ENCODE results near the gene ADGRL2.
A peak's percentile ranks its signal among the peaks of the same experiment; 100 is the strongest.

The ADGRL2 gene

GRCh38 chr1:81800695-81801650, at the start of gene ADGRL2:
TSS of gene ADGRL2 (plus strand) at chr1:81800934. CDS start at chr1:81836985, 36,051 bp downstream.
- peak; percentile 68 for DNase-seq

- DNase-seq = no peak
Measured at GRCh38 chr1:81752840-81753239, 47.9 kb upstream of the ADGRL2 start.

DNA sequence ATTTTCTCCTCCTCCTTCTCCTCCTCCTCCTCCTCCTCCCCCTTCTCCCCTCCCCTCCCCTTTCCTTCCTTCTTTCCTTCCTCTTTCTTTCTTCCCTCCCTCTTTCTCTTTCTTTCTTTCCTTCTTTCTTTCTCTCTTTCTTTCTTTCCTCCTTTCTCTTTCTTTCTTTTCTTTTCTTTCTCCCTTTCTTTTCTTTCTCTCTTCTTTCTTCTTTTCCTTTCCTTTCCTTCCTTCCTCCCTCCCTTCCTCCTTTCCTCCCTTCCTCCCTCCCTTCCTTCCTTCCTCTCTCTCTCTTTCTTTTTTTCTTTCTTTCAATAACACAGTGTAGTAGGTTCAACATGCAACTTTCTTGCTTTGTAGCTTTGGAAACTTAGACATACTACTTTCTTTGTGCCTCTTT, 46.3 kb upstream of the ADGRL2 start:
- no peak for DNase-seq

DNA sequence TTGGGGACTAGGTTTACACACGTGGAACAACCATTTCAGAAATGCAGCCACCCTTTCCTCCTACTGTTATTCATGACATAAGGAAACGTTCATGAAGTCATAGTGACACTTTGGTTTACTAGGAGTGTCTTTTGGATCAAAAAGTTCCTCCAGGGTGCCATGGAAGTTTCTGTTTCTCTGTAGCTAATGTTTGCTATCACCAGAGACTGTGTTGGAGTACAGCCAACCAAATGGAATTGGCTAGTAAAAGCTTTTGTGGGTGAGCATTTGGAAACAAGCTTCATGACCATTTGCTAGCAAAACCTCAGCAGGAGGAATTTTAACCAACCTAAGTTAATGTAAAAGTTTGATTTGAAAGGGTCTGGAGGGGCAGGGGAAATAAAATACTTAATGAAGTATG, 43.9 kb upstream of the ADGRL2 start:
- no peak for DNase-seq

- DNase-seq = peak; percentile 19
Measured at GRCh38 chr1:81757398-81758020, 43.2 kb upstream of the ADGRL2 start.

DNA sequence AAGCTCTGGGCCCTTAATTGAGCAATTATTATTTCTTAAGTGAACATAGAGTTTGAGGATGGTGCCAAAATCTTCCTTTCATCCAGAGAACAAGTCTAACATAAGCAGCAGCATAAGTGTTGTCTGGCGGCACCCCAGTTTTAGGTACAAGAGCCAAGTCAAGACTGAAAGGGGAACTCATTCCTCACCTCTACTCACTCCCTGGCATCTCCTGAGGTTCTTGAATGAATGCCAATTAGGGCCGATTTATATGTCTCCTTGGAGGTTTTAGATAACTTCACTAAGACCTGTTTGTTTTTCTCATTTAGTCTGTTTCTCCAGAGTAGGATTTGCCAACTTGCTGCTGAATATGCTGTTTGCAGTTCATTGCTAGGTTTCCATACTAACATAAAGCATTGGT, 42.6 kb upstream of the ADGRL2 start:
- no peak for DNase-seq

- peak; percentile 30 for DNase-seq
Measured at GRCh38 chr1:81760477-81761097, 40.1 kb upstream of the ADGRL2 start.

DNA sequence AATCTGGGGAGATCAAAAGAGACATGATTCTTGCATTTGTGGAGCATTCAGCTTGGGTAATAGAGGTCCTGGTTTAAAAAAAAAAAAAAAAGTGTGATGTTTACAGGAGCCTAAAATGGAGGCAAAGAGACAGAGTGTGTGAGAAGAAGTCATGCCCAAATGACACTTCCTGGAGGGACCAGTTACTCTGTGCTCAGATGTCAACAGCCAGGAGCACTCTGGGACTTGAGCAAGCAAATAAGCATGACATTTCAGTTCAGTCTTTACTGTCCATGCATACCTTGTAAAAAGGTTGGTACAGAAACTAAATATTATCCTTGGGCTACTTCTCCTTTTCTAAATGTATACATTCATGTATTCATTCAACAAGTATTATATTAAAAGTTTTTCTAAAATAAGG, 25.2 kb upstream of the ADGRL2 start:
- DNase-seq = no peak

- no peak for DNase-seq
Measured at GRCh38 chr1:81780705-81781454, 19.9 kb upstream of the ADGRL2 start.

GRCh38 chr1:81781749-81782148, 19.0 kb upstream of the ADGRL2 start:
- DNase-seq = no peak

GRCh38 chr1:81792184-81792583, 8.6 kb upstream of the ADGRL2 start:
- DNase-seq = no peak

- DNase-seq = no peak
Measured at GRCh38 chr1:81797701-81798100, 3.0 kb upstream of the ADGRL2 start.

DNA sequence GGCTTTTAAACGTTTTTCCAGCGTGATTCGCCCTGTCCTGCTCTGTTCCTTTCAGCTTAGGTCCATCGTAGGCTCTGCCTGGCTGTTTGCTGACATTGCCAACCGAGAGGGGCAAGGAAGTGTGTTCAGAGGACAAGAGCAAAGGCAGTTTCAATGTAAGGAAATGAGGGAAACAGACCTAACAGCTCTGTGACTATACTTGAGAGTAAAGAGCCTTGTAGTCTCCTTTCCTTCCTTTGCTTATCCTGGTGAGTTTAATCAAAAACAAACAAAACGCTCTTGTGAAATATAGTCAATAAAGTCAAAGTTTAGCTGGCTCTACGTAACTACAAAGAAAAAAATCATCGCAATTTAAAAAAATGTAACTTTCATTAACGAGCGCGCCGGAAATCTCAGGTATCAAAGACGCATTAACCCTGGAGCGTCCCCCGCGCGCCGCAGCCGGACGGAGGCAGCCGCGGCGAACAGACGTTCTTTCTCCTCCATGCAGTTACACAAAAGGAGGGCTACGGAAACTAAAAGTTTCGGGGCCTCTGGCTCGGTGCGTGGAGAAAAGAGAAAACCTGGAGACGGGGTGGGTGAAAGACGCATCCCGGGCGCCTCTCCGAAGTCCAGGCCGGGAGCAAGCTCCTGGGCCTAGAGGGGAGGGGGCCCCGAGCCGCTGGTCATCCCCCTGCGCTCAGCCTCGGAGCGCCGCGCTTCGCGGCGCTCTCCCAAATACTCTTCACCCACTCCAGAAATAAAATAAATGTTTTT, 617 bp upstream of the ADGRL2 start:
- DNase-seq = no peak

DNA sequence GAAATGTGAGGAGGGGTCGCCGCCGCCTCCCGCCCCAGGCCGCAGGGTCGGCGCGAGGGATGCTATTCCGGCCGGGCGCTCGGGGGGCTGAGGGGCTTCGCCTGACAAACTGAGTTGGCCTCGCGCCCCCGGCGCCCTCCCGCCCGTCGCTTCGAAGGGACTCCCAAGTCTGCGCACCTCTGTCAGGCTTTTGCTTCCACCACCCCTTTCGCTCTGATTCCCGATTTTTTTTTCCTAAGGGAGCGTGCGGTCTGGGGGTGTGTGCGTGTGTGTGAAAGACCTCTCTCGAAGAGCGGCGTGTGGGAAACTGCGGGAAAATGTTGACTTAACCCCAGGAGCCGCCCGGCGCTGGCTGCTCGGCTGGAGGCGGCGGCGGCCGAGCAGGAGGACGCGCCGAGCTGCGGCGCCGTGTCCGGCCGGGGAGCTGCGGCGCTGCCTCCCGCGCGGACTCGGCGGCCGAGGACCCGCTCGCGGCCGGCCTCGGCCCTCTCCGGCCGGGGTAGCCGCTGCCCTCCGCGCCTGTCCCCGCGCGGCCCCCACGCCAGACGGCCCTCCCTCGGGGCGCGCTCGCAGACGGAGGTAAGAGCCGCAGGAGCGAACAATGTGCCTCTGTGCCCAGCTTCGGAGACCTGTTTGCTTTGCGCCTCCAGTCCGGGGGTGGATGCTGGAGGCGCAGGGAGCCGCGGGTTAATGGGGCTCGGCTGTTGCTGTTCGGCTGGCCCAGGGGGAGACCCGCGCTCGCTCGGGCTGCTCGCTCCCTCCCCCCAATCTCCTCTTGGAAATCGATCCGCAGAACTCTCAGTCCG, 1.1 kb downstream of the ADGRL2 start:
- peak; percentile 33 for DNase-seq

DNA sequence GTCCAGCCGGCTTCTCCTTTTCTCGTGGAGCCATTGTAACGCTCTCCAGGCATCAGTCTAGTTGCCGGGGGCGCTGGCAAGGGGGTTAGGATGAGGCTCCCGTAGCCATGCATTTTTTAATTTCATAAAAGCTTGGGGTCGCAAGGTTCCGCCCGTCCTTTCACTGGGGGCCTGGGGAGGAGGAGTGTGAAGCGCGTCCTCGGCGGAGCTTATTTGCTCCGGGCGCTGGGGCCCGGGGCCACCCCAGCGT, 1.6 kb downstream of the ADGRL2 start:
- DNase-seq = no peak

DNA sequence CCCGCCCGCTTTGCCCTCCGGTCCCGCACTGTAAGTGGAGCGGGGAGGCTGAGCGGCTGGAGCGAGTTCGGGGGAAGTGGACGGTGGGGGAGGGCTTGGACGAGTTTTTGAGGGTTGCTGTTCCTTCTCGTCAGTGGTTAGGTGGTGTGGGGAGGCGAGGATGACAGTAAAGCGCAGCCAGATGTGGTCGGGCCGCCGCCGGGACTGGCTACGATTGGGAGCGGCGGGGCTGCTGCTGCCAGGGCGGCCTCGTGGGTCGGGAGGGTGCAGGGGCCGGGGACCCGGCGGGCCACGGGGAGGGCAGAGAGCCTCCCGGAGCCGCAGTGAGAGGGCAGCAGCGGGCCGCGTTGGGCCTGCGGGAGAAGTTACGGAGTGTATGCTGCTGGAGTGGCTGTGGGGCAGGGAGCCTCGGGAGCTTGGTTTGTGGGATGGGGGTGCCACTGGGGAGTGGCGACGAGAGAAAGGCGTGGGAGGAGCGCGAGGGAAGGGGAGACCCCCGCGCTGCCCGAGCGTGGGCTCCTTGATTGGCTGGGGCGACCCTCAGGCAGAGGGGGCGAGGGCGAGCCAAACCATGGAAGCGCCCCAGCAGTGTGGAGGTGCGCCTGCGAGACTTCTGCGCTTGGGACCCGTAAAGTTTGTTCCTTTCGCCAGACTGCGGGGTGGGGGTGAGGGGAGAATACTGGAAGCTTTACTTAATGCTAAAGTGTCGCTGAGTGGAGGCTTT, 2.1 kb downstream of the ADGRL2 start:
- peak; percentile 37 for DNase-seq

DNA sequence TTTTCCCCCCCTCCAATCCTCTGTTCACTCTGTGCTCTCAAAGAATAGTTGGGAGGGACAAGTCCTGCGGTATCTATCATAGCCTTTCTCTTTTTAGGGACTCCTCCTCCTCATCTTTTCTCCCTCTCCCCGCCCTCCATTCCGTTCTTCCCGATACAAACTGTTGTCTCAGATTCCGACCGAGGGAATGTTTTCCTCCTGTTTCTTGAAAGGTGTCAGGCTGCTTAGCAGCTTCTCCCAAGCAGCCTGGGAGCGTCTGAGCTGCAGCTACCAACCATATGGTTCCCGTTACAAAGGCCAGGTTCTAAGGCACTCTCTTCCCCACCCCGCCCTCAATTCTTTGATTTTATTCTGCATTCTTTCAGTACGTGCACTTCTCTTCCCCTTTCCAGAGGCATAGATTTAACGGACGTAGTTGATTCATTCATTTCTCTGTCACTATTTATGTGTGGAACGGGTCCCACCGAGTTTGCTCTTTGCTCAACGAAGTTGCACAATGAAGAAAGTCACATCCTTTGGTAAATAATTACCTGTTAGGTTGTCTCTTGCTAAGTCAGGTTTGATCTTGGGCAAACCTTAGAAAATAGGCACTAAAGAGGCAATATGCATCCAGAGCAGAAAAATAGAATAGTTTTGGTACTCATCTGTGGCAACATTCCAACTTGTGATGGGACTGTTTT, 2.8 kb downstream of the ADGRL2 start:
- DNase-seq = no peak

DNA sequence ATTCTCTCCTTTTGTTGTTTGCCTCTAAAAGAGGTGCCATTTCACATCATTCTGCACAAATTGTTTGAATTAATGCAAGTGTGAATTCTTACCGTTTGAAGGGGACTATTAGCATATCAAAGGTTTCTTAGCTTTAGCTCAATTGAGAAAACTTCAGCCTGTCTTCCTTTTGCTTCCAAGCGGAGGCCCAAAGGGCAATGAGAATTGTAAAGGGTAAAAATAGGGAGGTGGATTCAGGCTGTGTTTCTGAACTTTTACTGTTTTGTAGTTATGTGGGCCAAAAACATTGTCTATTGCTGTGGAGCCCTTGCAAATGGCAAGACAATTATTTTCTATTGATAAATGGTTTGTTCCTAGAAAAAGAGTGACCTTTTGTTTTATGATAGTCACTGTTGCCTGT, 3.6 kb downstream of the ADGRL2 start:
- DNase-seq = no peak

GRCh38 chr1:81805537-81806431, 5.0 kb downstream of the ADGRL2 start:
- DNase-seq = no peak

Data from hematopoietic multipotent progenitor cell treated with erythropoietin and hydrocortisone succinate and interleukin-3 and kit ligand, for 4 days (in vitro differentiated cells).